Coronary artery (tissue), 2 donors: ENCODE results near the gene UNC13C.

Source experiments
- DNase-seq: peaks from one replicate; pipeline ENCODE4 v3.0.0-alpha.2; 2017; ENCODE audit warnings: low spot score
- H3K27ac ChIP-seq, 2 donors: fragments of 200-600 bp; sonication (generic); one replicate each; pipeline ENCODE4 v1.5.1; 2016 to 2019
- H3K4me3 ChIP-seq: fragments of 200-600 bp; sonication (generic); 2 replicates; pipeline ENCODE4 v1.5.1; 2016; ENCODE audit warnings: mild to moderate bottlenecking, moderate library complexity
- CTCF ChIP-seq: fragments of 200-600 bp; sonication (generic); IDR thresholded peaks from one replicate; pipeline ENCODE4 v1.5.1; 2019; ENCODE audit warnings: antibody characterized with exemption

The UNC13C gene

GRCh38 chr15:54035616-54036015, 57.4 kb downstream of the UNC13C start:
- Histone ChIP-seq H3K4me3 (no peak overlapping the region), H3K27ac (no peak overlapping the region)
- no peak for TF ChIP-seq CTCF
- DNase-seq = no peak

GRCh38 chr15:54045397-54045796, 67.2 kb downstream of the UNC13C start:
- no peak for TF ChIP-seq CTCF
- DNase-seq = no peak
- H3K4me3 ChIP-seq = no peak overlapping the region

GRCh38 chr15:54046093-54046492, 67.9 kb downstream of the UNC13C start:
- Histone ChIP-seq H3K27ac (no peak overlapping the region), H3K4me3 (no peak overlapping the region)
- no peak for TF ChIP-seq CTCF
- no peak for DNase-seq

More at GRCh38 chr15:54045397-54045796, 67.2 kb downstream of the UNC13C start:
- no peak overlapping the region for H3K27ac ChIP-seq

- no peak for DNase-seq
- TF ChIP-seq CTCF = no peak
Measured at GRCh38 chr15:54064365-54064764, 86.1 kb downstream of the UNC13C start.

GRCh38 chr15:54066403-54066802, 88.2 kb downstream of the UNC13C start:
- Histone ChIP-seq H3K4me3 (no peak overlapping the region), H3K27ac (no peak overlapping the region)
- no peak for DNase-seq
- no peak for TF ChIP-seq CTCF

More at GRCh38 chr15:54064365-54064764, 86.1 kb downstream of the UNC13C start:
- H3K27ac ChIP-seq = no peak overlapping the region
- no peak overlapping the region for H3K4me3 ChIP-seq

- Histone ChIP-seq H3K27ac (no peak overlapping the region), H3K4me3 (no peak overlapping the region)
- peak; percentile 58 for TF ChIP-seq CTCF
- no peak for DNase-seq
Measured at GRCh38 chr15:54082836-54083492, 104.7 kb downstream of the UNC13C start.

GRCh38 chr15:54083501-54083900, 105.3 kb downstream of the UNC13C start:
- H3K27ac ChIP-seq = no peak overlapping the region
- H3K4me3 ChIP-seq = no peak overlapping the region
- DNase-seq = no peak
- no peak for TF ChIP-seq CTCF
